Ramos (cell line): ENCODE data around the gene IZUMO3.
"Not testable (repeated sequence)": the region's sequence is repeated elsewhere in the genome, so short reads cannot be mapped to it uniquely, and the experiment has no call there.

ENCODE experiments used
- in situ Hi-C: fragments of 300-500 bp; cut with MboI; formaldehyde crosslinking; loops from one replicate; pipeline ENCODE4 v1.14.3; 2022; ENCODE audit warnings: low sequenced_read_pairs; ENCODE audit not compliant: unreplicated experiment

The IZUMO3 gene, protein sequence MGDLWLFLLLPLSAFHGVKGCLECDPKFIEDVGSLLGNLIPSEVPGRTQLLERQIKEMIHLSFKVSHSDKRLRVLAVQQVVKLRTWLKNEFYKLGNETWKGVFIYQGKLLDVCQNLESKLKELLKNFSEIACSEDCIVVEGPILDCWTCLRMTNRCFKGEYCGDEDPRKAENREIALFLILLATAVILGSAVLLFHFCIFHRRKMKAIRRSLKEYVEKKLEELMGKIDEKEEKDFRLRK

DNA sequence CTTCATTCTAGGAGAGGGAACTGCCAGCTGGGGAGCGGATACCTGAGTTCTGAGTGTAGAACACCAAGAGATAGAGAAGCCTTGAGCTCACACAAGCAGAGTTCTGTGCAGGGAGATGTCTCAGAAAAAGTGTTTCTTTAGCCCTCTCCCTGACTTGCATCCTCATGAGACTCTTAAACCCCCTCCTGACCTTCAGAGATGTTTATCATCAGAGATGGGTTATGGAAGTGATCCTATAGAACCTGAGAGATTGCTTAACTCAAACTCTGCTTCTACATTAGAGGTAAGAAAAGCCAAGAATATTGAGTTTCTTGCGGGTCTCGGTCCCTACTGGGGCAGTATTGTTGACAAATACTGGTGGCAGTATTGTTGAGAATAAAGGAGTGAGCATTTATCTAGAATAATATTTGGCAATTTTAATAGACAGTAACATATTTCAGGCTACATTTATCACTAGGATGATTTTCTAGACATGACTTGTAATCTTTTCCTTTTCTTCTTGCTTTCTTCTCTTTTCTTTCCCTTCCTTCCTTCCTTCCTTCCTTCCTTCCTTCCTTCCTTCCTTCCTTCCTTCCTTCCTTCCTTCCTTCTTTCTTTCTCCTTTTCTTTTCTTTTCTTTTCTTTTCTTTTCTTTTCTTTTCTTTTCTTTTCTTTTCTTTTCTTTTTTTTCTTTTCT is at the start of gene IZUMO3:
IZUMO3 (minus strand) TSS at position 51 of the 676 bp plus-strand sequence. CDS start 248 bp downstream, outside the sequence.
- in situ Hi-C loops = no loop called here

DNA sequence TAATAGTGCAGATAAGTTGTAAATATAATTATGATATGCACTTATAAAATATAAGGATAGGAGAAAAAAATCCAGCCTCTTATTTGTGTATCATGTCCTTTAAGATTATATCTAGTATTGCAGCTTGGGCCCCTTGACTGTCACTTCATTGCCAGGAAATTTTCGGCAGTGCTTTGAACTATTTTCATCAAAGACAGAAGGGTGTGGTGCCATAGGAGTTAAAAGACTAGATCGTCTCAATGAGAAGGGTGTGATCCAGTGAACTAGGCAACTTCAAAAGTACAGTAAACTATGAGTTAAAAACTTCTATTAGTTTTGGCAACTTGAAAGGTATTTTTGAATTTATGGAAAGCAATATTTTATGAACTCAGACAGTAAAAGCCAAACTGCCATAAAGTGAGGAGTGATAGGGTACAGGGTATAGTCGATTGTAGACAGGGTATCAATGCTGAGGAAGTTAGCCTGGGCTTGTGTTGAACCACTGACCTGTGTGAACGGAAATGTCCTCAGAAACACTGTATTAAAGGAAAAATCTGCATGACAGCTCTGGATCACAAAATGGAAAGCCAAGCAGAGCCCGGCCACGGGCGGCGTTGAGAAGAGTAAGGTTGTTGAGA is 48.6 kb upstream of the IZUMO3 start:
- in situ Hi-C loops = no loop called here

DNA sequence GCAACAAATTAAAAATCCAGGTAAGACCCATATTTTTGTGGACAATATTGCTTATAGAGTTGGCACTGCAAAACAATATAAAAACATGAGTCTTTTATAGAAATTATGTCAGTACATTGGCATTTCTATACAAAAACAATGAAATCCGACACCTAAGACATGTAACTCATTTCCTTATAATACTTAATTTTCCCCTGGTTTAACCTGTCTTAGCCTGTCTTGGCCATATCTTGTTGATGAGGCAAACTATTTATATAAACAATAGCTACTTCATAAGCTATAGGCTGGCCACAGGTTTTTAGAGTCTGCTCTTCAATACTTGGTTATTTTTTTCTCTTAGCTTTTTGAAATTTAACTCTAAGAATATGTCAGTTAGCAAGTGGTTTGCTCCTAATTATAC is 44.7 kb upstream of the IZUMO3 start:
- in situ Hi-C loops = no loop called here

DNA sequence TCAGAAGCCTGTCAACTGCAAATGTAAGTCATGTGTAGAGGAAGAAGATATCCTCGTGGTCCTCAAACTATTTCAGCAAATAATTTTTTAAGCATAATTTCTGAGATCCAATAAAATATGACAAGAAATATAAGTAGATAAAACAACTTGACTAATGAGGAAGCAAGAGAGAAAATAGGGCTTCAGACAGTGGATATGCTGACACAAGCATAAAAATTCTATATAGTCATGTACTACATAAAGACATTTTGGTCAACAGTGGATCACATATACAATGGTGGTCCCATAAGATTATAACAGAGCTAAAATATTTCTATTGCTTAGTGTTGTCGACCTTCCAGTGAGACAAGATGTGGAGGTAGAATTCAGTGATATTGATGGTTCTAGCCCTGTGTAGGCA is 42.2 kb upstream of the IZUMO3 start:
- in situ Hi-C loops = no loop called here

DNA sequence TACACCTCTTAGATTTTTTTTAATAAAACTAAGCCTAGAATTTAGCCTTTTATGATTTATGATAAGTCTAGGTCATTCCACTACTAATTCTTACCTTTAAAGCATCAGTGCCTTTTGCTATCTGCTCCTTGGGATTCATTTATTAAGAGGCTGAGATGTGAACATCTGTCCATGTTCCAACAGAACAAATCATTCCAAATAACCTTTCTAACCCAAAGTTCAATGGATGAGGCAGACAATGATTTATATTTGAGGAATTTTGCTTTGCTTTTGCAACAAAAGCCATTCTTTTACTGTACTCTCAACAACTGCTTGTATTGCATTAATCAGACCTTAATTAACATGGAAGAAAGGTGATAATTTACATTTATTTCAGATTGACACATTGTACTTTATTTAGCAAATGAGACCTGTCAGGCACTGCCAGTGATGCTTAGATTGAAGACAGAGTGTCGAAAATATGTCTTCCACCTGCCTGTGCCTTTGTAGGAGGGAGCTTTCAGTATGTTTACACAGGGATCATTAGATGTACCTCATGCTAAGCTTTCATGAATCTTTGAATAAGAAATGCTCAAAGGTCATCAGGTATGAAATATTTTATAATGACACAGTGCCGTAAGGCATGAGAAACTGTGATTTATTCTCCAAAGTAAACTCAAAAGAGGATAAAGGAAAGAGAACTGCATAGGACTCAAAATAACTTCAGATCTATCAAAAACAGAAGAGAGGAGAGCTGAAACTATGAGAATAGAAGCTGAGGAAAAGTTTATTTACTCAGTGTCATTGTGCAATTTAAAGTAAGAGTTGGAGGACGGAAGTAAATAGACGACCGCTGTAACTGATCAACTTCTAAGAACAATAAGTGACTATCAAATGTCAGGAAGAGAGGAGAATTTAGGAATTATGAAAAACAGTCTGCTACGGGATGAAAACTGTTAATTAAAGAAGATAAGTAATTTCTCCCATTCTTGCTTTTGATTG is 36.7 kb upstream of the IZUMO3 start:
- in situ Hi-C loops = no loop called here

DNA sequence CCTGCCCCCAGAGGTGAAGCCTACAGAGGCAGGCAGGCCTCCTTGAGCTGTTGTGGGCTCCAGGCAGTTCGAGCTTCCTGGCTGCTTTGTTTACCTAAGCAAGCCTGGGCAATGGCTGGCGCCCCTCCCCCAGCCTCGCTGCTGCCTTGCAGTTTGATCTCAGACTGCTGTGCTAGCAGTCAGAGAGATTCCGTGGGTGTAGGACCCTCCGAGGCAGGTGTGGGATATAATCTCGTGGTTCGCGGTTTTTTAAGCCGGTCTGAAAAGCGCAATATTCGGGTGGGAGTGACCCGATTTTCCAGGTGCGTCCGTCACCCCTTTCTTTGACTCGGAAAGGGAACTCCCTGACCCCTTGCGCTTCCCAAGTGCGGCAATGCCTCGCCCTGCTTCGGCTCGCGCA is 34.3 kb upstream of the IZUMO3 start:
- in situ Hi-C loops = not testable (repeated sequence)

DNA sequence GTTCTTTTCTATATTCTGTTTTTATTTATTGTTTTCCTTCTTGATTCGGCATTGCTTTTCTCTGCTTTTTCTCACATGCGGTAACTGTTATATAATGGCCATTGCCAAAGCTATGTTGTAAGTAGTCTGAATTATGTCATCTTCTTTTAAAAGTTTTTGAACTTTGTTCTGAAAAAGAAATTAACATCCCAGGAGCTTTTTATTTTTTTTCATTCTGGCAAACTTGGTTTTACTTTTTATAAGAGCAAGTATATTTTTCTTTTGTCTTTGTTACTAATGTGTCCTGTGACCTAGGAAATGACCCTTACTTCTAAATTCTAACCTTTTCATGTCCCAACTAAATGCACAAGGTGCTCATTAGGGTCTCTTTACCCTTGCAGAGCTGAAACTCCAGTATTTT is 26.7 kb upstream of the IZUMO3 start:
- in situ Hi-C loops = no loop called here

DNA sequence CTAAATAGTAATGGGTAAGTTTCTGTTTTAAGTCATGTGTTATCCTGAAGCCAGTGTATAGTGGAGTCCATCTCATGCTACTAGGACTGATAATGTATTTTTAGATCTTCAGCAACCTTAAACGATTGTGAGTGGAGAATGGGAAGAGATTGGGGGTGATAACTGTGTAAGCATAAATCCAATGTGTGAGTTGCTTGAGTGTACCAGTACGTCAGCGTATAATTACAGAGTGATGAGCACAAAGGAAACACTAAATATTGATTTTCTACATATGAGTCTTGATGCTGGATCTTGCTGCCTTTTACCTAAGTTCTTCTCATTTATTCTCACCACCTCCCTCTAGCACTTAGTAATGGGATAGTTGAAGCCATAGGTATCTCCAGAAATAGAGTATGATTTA is 16.3 kb upstream of the IZUMO3 start:
- in situ Hi-C loops = no loop called here

DNA sequence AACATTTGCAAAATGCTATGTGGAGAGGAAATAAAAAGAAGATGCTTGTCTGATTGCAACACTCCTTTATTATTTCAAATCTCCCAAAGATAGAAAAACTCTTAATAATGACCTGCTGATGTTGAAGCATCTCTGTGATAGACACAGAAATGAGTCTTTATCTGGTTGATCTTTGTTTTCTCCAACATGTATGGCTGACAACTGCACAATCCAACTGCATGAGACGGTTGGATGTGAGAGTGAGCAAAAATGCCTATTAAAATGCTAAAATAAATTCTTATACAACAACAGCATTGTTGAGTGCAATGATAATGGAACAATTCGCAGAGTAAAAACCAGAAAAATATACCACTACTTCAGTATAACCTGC is 7.5 kb upstream of the IZUMO3 start:
- in situ Hi-C loops = no loop called here

DNA sequence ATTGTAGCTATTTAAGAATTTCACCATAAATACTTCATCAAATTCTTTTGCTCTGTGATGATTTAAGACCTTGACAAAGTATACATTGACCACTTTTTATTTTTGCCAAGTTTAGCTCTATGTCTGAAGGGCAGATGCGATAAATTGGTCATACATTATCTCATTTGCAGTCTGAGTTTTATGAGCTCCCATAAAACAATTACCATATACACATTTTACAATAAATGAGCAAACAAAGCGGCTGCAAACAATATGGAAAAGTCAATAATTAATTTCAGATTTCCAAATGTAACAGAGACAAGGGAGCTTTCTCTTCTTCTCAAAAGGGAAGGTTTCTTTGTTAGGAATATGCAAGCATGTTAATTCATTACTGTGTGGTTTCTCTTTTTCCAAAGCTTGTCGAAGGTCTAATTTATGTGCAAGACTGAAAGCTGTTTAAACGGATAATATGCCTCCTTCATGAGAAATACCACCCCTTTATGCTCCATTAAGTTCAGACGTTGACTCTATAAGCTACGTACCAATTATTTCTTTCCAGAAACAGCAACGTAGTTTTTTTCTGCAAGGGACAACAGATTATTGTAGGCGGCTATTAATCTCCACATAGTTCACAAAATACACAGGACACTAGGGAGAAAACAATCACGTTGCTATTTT is 7.0 kb upstream of the IZUMO3 start:
- in situ Hi-C loops = no loop called here

DNA sequence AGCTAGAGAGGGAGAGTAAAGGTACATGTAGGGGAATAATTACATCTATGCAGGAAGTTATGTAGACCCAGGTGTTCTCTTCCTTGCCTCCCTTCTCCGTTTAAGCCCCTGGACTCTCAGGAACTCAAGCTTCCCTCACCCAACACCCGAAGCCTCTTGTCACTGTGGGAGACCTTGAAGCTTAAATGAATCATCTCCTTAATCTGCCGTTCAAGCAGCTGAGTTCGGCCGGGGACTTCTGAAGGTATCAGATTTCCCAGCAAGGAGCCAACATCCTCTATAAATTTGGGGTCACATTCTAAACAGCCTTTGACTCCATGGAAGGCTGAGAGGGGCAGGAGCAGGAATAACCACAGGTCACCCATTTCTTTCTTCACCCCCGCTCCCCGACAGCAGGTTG is 412 bp downstream of the IZUMO3 start:
- in situ Hi-C loops = no loop called here

DNA sequence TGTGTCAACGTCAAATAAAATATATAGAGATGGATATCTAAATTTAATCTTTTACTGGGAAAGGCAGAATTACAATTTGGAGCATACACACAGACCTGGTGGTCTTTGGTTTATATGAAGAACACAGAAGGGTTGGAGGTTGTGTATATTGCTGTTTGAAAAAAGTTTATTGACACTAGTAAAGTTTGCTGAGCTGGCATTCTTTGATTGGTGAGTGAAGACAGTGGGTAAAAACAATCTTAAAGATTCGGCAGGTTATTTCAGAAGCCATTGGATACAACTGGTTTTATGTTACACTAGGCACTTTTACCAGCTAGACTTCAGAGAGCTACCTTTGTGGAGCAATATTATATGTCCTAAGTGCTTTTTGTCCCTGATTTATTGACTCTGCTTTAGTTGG is 27.2 kb downstream of the IZUMO3 start:
- in situ Hi-C loops = no loop called here

DNA sequence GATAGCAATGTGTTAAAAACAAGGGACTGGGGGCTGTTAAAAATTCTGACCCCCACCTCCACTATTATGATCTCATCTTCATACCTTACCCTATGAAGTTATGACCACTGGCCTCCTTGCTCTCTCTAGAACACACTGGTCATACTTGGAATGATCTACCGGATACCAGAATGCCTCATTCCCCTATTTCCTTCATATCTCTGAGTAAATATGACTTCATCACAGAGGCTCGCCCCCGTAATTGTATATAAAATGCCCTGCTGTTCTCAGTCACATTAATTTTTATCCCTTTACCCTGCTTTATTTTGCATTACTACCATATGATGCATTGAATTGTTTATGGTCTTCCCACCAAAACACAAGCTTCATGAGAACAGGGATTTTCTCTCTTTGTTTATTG is 29.2 kb downstream of the IZUMO3 start:
- in situ Hi-C loops = no loop called here

DNA sequence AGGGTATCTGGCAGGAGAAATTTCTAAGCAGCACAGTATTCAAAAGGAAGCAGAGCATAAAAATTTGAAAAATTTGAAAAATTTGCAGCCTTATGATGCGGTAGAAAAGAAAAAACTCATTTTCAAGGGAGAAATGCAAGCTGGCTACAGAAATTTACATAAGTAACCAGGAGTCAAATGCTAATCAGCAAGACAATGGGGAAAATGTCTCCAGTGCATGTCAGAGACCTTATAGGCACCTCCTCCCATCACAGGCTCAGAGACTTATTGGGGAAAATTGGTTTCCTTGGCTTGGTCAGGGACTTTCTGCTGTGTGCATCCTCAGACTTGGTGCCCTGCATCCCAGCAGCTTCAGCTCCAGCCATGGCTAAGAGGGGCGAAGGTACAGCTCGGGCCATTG is 35.8 kb downstream of the IZUMO3 start:
- in situ Hi-C loops = no loop called here

DNA sequence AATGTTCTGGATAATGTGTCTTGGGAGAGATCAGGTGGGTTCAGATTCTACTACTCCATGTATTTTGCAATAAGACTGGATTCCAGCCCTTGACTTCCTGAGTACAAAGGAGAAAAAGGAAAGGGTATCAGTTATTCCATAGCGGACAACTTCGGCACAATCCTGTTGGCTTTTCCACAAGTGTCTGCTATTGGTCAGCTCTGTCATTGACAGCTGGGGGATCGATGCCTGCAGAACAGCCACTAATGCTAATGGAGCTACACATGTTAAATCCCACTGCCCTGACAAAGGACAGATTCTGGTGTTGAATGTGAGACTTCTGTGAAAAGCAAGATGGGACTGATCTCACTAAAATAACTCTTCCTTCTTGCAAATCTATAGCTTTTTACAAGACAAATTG is 41.2 kb downstream of the IZUMO3 start:
- in situ Hi-C loops = no loop called here

DNA sequence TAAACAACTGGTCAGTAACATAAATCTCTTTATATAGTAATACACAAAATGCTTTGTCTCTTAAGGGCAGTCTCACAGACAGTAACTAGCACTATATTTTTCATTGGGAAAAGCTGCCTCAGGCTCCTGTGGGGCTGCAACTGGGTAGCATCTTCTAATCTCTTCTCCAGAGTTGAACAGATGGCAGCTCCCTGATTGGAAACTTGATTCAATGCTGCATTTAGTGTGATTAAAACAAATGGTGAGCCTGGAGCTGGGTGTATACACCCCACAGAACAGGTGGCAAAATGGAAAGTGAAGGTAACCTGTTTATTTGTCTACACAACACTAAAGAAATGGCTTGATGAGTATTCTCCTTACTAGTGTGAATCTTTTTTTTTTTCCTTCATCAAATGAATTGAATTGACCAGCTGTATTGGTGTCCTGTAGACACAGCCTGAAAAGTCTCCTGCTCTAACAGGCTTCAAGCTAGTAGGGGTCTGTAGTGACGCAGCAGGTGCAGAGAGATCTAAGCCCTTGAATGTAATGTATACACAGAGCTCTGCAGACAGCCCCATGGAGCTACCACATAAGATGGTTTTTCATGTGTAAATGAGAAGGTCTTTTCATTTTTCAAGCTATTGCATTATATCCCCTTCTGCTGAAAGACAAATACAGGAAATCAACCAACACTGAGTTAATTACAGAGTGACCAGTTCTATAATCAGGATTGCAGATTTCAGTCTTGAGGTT is 43.3 kb downstream of the IZUMO3 start:
- in situ Hi-C loops = no loop called here

DNA sequence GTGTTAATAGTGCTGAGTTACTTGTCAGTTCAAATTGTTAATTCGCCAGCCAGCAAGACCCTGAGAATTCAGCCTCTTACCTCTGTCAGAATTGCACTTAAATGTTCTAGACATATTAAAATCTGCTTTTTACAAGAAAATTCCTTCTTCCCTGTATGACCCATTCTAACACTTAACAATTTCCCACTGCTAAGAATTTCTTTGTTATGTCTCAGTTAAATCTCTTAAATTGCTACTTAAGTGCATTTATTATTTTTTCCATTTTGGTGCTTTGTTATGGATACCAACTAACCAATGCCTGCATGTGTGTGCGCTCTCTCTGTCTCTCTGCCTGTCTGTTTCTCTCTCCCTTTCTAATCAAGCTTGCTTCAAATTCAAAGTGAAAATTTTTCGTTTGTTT is 44.9 kb downstream of the IZUMO3 start:
- in situ Hi-C loops = no loop called here

DNA sequence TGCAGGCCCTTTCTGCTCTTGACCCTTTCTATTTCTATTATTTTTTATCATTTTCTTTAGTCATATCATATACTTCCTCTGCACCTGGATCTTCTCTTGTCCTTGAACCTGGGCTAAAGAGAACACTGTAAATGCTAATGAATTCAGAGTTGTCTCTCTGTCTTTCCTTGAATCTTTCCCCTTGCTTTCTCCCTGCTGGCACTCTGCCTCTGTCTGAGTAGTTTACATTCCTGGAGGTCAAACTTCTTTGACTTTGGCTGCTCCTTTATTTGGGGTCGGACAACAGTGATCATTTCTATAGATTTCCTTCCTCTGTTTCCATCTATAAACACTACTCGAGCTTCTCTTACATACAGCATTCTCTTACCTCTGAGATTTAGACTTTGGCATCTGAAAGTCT is 47.1 kb downstream of the IZUMO3 start:
- in situ Hi-C loops = no loop called here

DNA sequence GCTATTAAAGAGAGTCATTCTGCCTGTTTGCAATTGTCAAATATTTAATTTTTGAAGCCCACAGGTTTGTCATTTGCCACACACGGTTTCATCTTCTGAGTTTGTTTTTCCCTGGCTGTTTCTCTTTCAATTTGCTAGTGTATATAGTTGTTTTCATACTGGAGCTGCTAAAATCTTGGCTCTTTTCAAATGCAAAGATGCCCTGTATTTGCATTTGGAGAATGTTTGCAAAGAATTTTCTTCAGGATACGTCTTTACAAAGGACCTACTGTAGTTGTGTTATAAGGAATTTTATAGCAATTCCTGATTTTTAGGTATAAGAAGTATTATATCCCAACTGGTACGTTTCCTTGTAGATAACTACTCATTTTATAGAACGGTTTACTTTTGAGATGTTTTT is 48.0 kb downstream of the IZUMO3 start:
- in situ Hi-C loops = no loop called here
